ENCODE results near the gene AANAT. TPM values are rescaled to one million over a fixed set of nuclear protein-coding genes. Genes with fewer than 3 reads are reported as not detected.
A peak's percentile ranks its signal among the peaks of the same experiment; 100 is the strongest.

AANAT gene
- total RNA-seq, 1 donor from 2014 or later, result not detected

GRCh38 chr17:76461765-76462555 is 5.4 kb upstream of the AANAT start:
- ATAC-seq, result no peak
- DNase-seq, result no peak
- intact Hi-C loops (cut with micrococcal nuclease), result no loop called here

- intact Hi-C loops (cut with micrococcal nuclease), result no loop called here
- ATAC-seq, result no peak
- DNase-seq, result no peak
Measured at GRCh38 chr17:76462556-76463290, 4.7 kb upstream of the AANAT start.

- ATAC-seq (no peak), DNase-seq (no peak)
- intact Hi-C loops (cut with micrococcal nuclease), result loop anchor here (2.0 kb wide), 1 partner anchor 38 kb away; no protein-coding TSS in a partner anchor
Measured at GRCh38 chr17:76466775-76467130, 650 bp upstream of the AANAT start.

GRCh38 chr17:76467809-76468633 is 618 bp downstream of the AANAT start:
- DNase-seq, result peak; percentile 2
- intact Hi-C loops (cut with micrococcal nuclease), result loop anchor here (2.0 kb wide), 1 partner anchor 37 kb away; no protein-coding TSS in a partner anchor
- ATAC-seq, result no peak

GRCh38 chr17:76468634-76469010 is 1.2 kb downstream of the AANAT start:
- intact Hi-C loops (cut with micrococcal nuclease), result no loop called here

GRCh38 chr17:76469076-76469990 is 1.9 kb downstream of the AANAT start:
- no peak for DNase-seq
- intact Hi-C loops (cut with micrococcal nuclease), result no loop called here
- ATAC-seq, result no peak

More at GRCh38 chr17:76468634-76469010, 1.2 kb downstream of the AANAT start:
- no peak for ATAC-seq
- DNase-seq, result no peak

GRCh38 chr17:76469991-76470739 is 2.8 kb downstream of the AANAT start:
- peak; percentile 43 for ATAC-seq
- intact Hi-C loops (cut with micrococcal nuclease), result no loop called here
- no peak for DNase-seq

GRCh38 chr17:76471498-76472257 is 4.3 kb downstream of the AANAT start:
- no peak for ATAC-seq
- no peak for DNase-seq
- intact Hi-C loops (cut with micrococcal nuclease), result no loop called here

GRCh38 chr17:76472258-76472645 is 4.8 kb downstream of the AANAT start:
- no peak for DNase-seq
- intact Hi-C loops (cut with micrococcal nuclease), result no loop called here
- no peak for ATAC-seq

- intact Hi-C loops (cut with micrococcal nuclease), result no loop called here
- DNase-seq (no peak), ATAC-seq (no peak)
Measured at GRCh38 chr17:76472726-76473125, 5.3 kb downstream of the AANAT start.

- DNase-seq (no peak), ATAC-seq (no peak)
- intact Hi-C loops (cut with micrococcal nuclease), result no loop called here
Measured at GRCh38 chr17:76473541-76473985, 6.2 kb downstream of the AANAT start.

- intact Hi-C loops (cut with micrococcal nuclease), result no loop called here
- DNase-seq, result no peak
- no peak for ATAC-seq
Measured at GRCh38 chr17:76474238-76474637, 6.8 kb downstream of the AANAT start.

GRCh38 chr17:76474894-76475293 is 7.5 kb downstream of the AANAT start:
- DNase-seq, result no peak
- intact Hi-C loops (cut with micrococcal nuclease), result no loop called here
- no peak for ATAC-seq

GRCh38 chr17:76475302-76475701 is 7.9 kb downstream of the AANAT start:
- ATAC-seq (no peak), DNase-seq (no peak)
- intact Hi-C loops (cut with micrococcal nuclease), result no loop called here

GRCh38 chr17:76476736-76477135 is 9.3 kb downstream of the AANAT start:
- DNase-seq, result no peak
- intact Hi-C loops (cut with micrococcal nuclease), result no loop called here
- ATAC-seq, result no peak

- no peak for ATAC-seq
- intact Hi-C loops (cut with micrococcal nuclease), result no loop called here
- DNase-seq, result no peak
Measured at GRCh38 chr17:76477576-76477975, 10.2 kb downstream of the AANAT start.

- DNase-seq (no peak), ATAC-seq (no peak)
- intact Hi-C loops (cut with micrococcal nuclease), result no loop called here
Measured at GRCh38 chr17:76478097-76478496, 10.7 kb downstream of the AANAT start.

Measured in left ventricle myocardium superior (tissue), 1 donor.